Ishikawa (cell line): ENCODE data around the gene KIF15.

ENCODE experiments used
- CEBPB ChIP-seq: IDR thresholded peaks from 2 replicates; pipeline ENCODE4 v1.6.1; 2012
- CREB1 ChIP-seq: IDR thresholded peaks from 2 replicates; pipeline ENCODE4 v1.6.1; 2012; ENCODE audit warnings: low read depth
- EGR1 ChIP-seq: IDR thresholded peaks from 2 replicates; pipeline ENCODE4 v1.6.1; 2012
- EP300 ChIP-seq: IDR thresholded peaks from 2 replicates; pipeline ENCODE4 v1.6.1; 2012; ENCODE audit warnings: borderline replicate concordance
- FOXM1 ChIP-seq: IDR thresholded peaks from 2 replicates; pipeline ENCODE4 v1.6.1; 2012; ENCODE audit warnings: low read depth, borderline replicate concordance
- NFIC ChIP-seq: IDR thresholded peaks from 2 replicates; pipeline ENCODE4 v1.6.1; 2012
- RAD21 ChIP-seq: IDR thresholded peaks from 2 replicates; pipeline ENCODE4 v1.6.1; 2012; ENCODE audit warnings: low read depth
- TAF1 ChIP-seq: IDR thresholded peaks from 2 replicates; pipeline ENCODE4 v1.6.1; 2012; ENCODE audit warnings: low read depth, mild to moderate bottlenecking
- TCF12 ChIP-seq: IDR thresholded peaks from 2 replicates; pipeline ENCODE4 v1.6.1; 2012; ENCODE audit warnings: low read depth
- TEAD4 ChIP-seq: IDR thresholded peaks from 2 replicates; pipeline ENCODE4 v1.6.1; 2012
- YY1 ChIP-seq: IDR thresholded peaks from 2 replicates; pipeline ENCODE4 v1.6.1; 2012; ENCODE audit warnings: low read depth
- ZBTB7A ChIP-seq: IDR thresholded peaks from 2 replicates; pipeline ENCODE4 v1.6.1; 2012; ENCODE audit warnings: low read depth
- TF ChIP-seq, protein P1 (sequence below): IDR thresholded peaks from 2 replicates; pipeline ENCODE4 v1.6.1; 2012
- TF ChIP-seq, protein P2 (sequence below): IDR thresholded peaks from 2 replicates; pipeline ENCODE4 v1.6.1; 2012; ENCODE audit warnings: low read depth, mild to moderate bottlenecking
- TF ChIP-seq, protein P3 (sequence below): IDR thresholded peaks from 2 replicates; pipeline ENCODE4 v1.6.1; 2012

KIF15 gene

DNA sequence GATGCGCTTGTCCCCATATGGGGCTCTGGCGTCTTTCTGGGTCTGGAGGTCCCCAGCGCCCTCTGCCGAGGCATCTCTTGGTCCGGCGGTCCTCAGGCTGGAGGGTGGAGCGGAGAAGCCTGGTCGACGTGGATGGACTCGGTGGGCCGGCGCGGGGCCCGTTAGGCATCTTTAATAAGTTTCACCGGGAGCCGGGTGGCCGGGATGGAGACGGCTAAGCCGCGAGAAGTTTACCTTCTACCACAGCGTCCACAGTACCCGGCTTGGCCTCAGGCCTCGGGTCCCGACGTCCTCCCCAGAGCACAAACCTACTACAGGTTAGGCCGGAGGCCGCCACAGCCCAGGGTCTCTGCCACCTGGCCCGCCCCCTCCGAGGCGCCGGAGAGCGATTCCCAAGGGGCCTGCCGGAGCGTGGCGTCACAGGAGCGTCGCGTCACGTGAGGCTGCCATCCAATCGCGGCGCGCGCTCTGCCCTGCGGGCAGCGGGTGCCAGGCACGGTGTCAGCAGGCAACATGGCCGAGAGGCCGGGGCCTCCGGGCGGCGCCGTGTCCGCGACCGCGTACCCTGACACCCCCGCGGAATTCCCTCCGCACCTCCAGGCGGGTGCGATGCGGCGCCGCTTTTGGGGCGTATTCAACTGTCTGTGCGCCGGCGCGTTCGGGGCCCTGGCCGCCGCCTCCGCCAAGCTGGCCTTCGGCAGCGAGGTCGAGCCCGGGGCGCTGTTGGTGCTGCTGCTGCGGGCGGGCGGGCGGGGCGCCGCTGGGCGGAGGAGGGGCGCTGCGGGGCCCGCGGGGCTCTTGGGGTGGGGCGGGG lies 100.0 kb downstream of the KIF15 start, which contains the start of gene TMEM42:
Gene TMEM42, plus strand, starts transcription at position 501 of the 814 bp plus-strand sequence. Its CDS starts 13 bp downstream, at position 514.
- TF ChIP-seq, protein P1, sequence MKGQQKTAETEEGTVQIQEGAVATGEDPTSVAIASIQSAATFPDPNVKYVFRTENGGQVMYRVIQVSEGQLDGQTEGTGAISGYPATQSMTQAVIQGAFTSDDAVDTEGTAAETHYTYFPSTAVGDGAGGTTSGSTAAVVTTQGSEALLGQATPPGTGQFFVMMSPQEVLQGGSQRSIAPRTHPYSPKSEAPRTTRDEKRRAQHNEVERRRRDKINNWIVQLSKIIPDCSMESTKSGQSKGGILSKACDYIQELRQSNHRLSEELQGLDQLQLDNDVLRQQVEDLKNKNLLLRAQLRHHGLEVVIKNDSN = peak; percentile 100
- TF ChIP-seq, protein P2, sequence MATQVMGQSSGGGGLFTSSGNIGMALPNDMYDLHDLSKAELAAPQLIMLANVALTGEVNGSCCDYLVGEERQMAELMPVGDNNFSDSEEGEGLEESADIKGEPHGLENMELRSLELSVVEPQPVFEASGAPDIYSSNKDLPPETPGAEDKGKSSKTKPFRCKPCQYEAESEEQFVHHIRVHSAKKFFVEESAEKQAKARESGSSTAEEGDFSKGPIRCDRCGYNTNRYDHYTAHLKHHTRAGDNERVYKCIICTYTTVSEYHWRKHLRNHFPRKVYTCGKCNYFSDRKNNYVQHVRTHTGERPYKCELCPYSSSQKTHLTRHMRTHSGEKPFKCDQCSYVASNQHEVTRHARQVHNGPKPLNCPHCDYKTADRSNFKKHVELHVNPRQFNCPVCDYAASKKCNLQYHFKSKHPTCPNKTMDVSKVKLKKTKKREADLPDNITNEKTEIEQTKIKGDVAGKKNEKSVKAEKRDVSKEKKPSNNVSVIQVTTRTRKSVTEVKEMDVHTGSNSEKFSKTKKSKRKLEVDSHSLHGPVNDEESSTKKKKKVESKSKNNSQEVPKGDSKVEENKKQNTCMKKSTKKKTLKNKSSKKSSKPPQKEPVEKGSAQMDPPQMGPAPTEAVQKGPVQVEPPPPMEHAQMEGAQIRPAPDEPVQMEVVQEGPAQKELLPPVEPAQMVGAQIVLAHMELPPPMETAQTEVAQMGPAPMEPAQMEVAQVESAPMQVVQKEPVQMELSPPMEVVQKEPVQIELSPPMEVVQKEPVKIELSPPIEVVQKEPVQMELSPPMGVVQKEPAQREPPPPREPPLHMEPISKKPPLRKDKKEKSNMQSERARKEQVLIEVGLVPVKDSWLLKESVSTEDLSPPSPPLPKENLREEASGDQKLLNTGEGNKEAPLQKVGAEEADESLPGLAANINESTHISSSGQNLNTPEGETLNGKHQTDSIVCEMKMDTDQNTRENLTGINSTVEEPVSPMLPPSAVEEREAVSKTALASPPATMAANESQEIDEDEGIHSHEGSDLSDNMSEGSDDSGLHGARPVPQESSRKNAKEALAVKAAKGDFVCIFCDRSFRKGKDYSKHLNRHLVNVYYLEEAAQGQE = no peak
- peak; percentile 87 for TF ChIP-seq TAF1
- TF ChIP-seq TCF12 = peak; percentile 52; the same call in 1 of the 2 replicates
- TF ChIP-seq EGR1 = peak; percentile 33; the same call in 1 of the 2 replicates
- no peak for TF ChIP-seq NFIC
- peak; percentile 88 for TF ChIP-seq ZBTB7A
- TF ChIP-seq CREB1 = peak; percentile 82
- TF ChIP-seq YY1 = peak; percentile 93
- TF ChIP-seq, protein P3, sequence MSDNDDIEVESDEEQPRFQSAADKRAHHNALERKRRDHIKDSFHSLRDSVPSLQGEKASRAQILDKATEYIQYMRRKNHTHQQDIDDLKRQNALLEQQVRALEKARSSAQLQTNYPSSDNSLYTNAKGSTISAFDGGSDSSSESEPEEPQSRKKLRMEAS = peak; percentile 75
- TF ChIP-seq CEBPB = no peak

DNA sequence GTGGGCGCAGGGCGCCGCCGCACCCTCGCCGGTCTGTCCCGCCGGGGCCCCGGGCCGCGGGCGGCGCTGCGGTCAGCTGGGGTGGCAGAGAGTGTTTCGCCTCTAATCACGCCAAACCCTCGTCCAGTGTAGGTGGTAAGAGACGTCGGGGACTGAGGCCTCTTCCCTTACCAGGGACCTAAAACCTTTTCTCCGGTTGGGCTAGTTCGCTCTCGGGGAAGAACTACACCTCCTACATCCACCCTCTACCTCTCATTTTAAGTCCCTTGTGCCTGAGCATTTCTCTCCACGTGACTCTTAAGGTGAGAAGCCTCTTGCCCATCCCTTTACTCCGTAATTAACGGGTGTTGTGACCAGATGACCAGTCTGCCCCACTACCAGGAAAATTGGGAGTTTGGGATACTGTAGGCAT lies 100.6 kb downstream of the KIF15 start:
- TF ChIP-seq, protein P1 = peak; percentile 73
- TF ChIP-seq YY1 = no peak
- TF ChIP-seq, protein P3 = peak; percentile 57

DNA sequence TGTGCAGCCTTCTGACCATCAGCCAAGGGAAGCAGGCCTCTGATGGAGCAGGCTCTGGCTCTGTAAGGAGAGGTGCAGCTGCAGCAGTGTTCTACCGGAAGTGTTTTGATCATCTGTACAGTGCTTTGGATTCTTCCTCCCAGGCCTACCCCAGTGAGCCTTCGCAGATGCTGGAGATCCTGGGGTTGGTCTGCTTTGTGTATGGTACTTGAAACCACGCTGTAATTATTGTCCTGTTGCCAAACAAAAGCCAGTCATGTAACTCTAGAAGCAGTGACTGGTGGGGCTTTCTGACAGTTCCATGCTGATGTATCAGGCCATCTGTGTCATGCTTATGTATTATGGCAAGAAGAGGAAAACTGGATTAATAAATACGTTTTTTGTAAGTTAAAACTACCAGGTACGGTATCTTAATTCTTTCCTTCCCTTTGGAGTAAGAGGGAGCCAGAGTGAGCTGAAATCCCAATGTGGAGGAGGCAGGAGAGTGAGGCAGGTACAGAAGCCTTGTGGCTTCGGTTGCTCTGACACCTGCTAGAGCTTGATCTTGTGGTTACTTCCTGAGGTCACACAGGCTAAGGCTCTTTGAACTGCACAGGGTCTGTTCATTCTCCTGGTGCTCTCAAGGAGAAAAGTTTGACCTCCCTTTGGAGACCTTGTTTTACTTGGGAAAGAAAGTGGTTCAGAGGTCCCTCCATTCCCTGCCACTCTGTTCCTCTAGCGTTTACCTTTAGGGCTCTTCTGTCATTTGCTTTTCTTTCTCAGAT lies 103.9 kb downstream of the KIF15 start:
- TF ChIP-seq CREB1 (no peak), YY1 (no peak), TCF12 (no peak), EP300 (no peak), ZBTB7A (no peak)
- TF ChIP-seq, protein P1 = no peak

DNA sequence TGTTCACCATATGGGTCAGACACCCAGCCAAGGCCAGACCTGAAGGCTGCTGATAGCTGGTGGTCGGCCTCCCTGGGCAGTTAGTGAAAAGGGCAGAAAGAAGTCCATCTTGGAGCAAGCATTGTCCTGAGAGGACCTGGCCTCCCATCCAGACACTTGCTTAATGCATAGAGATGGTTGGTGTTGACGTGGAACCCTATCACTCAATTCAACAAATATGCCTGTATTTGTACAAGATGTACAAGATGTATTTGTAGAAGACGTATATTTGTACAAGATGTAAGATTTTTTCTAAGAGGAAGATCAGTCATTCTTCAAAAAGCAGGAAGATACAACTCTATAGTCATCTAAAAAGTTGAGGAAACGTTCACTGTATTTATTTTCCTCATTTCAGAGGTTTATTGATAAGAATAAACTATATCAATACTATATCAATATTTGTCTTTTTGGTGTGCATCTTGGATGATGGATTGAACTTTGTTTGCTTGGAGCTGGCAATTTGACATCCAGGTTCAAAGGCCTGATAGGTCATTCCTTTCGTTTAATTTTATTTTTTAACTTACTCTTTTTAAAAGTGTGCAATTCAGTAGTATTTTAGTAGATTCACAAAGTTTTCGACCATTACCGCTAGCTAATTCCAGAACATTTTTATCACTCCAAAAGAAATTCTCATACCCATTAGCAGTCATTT lies 106.0 kb downstream of the KIF15 start:
- TF ChIP-seq EP300 (no peak), RAD21 (no peak), TCF12 (no peak), ZBTB7A (no peak), CEBPB (no peak), YY1 (no peak), TAF1 (no peak), NFIC (no peak), EGR1 (no peak), CREB1 (no peak)
- TF ChIP-seq, protein P3 = no peak

DNA sequence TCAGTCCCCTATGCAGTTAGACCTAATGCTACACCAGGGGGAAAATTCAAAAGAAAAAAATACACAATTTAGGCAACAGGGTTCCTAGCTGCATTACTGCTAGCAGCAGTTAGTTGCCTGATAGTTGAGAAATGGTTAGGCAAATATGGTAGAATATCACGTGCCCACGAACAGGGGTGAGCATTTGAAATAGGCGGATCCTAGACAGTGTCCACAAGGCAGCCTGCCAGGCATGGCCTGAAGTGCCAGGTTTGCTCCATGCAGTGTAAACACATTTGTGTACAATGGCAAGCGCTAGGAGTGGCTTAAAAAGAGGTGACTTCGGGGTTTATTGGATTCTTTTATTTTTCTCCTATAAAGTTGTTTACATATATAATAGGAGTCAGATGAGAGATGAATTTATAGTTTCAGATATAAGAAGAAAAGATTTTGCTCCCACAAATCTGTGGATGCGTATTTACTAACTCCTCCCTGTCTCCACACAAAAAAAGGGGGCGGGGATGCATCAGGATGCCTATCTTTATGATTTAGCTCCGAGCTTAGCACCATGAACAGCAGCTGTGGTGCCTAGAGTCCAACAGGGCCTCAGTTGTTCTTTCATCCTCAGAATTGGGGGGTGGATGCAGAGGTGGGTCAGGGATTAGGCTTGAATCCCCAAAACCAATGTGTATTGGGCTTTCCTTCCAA lies 108.9 kb downstream of the KIF15 start:
- no peak for TF ChIP-seq FOXM1
- no peak for TF ChIP-seq TAF1
- no peak for TF ChIP-seq RAD21
- TF ChIP-seq NFIC = no peak
- TF ChIP-seq ZBTB7A = no peak
- TF ChIP-seq EP300 = no peak
- TF ChIP-seq, protein P3 = no peak
- TF ChIP-seq CEBPB = no peak
- TF ChIP-seq TEAD4 = no peak
- no peak for TF ChIP-seq YY1
- TF ChIP-seq, protein P2 = no peak
- TF ChIP-seq TCF12 = no peak
- TF ChIP-seq, protein P1 = no peak
- TF ChIP-seq EGR1 = no peak
- TF ChIP-seq CREB1 = no peak
